Measurements from ENCODE around the gene DYSF.

The DYSF gene

DNA sequence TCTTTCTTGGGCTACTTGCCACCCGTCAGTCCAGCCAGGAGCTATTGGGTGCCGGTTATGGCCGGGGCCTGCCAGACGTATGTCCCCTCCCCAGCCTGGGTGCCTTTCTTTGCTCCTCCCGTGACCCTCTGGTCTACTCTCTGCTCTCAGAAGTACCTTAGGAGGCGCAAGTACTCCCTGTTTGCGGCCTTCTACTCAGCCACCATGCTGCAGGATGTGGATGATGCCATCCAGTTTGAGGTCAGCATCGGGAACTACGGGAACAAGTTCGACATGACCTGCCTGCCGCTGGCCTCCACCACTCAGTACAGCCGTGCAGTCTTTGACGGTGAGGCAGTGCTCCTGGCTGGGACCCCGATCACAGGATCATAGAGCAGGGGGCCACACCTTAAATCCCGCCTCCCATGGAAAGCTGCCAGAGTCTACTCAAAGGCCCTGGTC is 99.5 kb downstream of the DYSF start:
- DNase-seq (ENCODE audit: low spot score): no peak

DNA sequence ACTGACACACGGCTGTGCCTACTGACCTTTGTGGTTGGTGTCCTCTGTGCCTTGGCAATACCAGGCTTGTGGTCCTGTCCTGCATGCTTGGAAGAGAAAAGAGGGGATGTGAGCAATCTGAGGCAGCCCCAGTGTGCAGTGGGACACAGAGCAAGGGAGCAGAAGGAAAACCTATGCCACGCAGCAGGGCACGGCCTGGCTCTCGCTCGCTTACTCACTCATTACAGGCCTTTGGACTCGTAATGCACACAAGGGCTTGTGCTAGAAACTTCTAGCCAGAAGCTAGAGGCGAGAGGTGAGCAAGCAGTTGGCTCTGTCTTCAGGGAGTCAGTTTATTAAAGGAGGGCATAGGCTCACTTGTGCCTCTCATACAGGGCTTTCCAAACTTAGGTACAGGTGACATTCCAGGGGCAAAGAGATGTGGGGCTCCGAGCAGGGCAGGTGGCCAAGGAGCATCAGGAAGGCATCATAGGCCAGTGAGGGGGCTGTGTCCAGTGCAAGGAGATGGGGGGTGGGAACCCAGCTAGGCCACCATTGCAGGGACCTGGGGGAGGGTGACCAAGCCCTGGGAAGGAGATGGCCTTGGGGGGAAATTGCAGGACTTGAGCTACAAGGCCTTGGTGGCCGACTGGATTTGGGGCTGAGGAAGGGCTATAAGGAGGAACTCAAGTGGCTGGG is 100.8 kb downstream of the DYSF start:
- DNase-seq (ENCODE audit: low spot score): no peak

GRCh38 chr2:71554706-71555056 is 101.3 kb downstream of the DYSF start:
- no peak for DNase-seq (ENCODE audit: low spot score)

DNA sequence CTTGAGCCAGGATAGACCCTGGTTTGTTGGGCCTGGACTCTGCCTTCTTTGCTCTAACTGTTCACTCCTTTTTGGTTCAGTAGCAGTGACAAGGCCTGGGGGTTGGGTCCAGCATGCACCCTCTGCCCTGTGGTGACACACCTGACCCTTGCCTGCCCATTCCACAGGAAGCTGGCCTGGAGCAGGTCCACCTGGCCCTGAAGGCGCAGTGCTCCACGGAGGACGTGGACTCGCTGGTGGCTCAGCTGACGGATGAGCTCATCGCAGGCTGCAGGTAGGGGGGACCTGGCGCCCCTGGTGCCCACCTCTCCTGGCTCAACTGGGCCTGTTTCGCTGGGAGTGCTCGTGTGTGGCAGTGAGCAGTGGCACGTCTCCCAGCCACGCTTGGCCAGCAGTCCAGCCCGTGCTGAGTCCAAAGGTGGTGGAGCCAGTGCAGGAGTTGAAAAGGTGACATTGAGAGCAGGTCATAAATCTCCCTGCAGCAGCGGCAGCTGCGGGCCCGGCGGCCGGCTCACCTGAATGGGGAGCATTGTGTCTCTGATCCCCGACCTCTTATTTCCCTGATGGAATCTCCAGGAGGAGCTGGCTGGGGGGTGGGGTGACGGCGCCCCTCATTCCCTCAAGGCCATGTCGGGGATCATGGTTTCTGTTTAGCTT is 102.6 kb downstream of the DYSF start:
- DNase-seq (ENCODE audit: low spot score): no peak

DNA sequence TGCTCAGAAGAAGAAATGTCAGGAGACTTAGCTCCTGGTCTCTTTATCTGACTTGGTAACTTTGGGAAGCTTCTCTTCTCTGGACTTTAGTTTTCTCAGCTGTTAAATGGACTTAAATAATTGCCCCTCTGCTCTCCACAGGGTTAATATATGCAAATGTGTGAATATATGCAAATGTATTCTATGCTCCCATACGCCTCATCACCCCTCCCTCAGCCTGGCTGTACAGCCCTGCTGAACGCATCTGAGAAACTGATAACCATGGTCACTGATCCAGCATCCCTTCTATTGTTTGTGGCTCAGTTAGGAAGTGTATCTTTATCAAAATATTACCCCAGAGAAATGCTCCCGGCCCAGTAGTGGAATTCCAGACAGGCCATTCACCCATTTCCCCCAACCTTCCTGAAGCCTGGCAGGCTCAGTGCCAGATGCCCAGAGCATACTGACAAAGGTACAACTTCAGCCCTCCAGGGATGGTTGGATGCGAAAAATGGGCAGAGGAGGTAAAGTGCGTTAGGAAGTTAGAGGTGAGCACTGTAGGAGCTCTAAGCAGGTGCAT is 103.4 kb downstream of the DYSF start:
- no peak for DNase-seq (ENCODE audit: low spot score)

- DNase-seq (ENCODE audit: low spot score): no peak
Observed at GRCh38 chr2:71557321-71557720, 104.0 kb downstream of the DYSF start.

DNA sequence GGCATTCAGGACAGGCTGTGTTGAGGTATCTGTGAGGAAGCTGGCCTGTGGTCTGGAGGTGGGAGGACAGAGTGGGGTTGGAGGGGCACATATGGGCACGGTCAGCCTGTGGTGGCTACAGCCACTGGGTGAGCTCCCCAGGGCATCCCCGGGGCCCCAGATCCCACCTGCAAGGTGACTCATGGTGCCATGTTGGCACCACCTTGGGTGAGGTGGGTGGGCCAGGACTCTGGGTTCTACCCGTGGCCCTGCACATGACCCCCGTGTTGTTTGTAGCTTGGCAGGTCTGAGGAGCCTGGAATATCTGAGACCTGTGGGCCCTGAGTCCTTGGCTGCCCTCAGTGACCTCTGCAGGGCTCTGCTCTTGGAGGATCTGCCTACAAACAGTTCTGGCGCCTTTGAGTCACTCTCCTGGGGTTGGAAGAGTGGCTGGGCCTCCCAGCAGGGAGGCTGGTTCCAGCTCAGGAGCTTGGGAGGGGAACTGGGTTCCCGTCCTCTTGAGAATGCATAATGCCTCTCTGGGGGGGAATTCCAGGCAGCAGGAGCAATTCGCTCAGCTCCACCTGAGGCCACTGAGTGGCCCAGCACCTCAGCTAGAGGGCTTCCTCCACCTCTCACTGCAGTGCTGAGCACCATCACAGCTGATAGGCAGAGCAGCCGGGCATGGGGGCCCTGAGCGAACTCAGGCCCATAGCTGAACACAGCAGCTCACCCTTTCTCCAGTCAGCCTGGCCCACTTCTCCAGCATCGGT is 105.1 kb downstream of the DYSF start:
- DNase-seq (ENCODE audit: low spot score): no peak

DNA sequence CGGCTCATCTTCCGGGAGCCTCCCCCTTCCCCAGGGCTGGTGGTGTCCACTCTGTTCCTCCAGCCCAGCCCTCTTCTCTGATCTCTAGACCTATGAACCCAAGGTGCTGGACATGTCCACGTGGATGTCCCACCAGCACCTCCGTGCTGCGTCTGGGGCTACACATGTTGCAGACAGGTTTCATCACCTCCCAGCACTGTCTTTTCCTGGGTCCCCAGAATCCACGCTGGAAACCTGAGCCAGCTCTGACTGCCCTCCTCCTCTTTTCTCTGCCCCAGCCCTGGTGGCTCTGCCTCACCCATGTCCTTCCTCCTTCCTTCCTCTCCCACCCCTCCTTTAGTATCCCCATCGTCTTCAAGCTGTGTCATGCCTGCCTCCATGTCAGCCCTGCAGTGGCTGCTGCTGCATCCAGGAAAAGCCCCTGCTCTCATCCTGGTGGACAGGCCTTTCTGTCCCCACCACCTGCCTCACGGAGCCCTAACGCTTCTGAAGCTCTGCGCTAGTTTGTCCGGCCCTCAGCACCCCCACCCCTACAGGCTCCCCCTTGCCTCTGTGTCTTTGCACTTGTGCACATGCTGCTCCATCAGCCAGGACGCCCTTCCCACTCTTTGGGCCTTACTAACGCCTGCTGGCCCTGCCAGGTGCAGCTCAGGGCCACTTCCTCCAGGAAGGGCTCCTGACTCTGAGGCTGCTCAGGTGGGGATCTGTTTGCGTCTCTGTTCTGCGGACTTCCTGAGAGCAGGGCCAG is 105.9 kb downstream of the DYSF start:
- DNase-seq (ENCODE audit: low spot score): no peak

- no peak for DNase-seq (ENCODE audit: low spot score)
Observed at GRCh38 chr2:71559828-71560637, 106.7 kb downstream of the DYSF start.

DNA sequence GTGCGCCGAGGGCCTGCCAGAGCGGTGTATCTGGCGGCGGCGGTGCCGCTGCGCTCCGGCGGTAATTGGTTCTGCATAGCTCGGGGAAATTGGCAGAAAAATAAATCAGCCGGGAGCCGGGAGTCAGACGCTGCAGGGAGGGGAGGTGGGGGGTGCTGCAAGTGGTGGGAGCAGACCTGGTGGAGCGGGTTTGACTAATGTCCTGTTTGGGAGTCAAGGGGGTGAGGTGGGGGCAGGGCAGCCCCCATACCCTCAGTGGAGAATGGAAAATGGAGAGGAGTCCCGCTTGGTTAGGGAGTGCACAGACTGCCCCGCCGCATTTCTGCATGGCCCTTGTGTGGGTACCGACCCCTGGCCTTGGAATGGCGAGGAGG is 107.3 kb downstream of the DYSF start:
- DNase-seq (ENCODE audit: low spot score): no peak

GRCh38 chr2:71561441-71562267 is 108.3 kb downstream of the DYSF start:
- DNase-seq (ENCODE audit: low spot score): no peak

DNA sequence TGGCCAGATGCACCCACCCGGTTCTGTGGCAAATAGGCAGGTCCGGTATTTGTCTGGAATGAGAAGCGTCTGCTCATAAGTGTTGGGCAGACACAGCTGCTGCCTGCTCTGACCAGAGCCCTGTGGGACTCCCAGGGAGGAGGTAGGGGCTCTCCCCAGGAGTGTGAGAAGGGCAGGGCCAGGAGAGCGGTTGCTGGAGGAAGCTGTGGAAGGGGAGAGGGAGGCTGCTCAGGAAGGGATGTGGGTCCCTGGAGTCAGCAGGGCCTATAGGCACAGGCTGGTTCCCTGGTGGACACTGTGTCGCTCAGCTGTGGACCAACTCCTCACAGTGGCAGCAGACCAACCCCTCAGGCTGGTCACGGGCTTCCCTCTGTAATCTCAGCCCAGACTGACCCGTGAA is 109.2 kb downstream of the DYSF start:
- DNase-seq (ENCODE audit: low spot score): no peak

DNA sequence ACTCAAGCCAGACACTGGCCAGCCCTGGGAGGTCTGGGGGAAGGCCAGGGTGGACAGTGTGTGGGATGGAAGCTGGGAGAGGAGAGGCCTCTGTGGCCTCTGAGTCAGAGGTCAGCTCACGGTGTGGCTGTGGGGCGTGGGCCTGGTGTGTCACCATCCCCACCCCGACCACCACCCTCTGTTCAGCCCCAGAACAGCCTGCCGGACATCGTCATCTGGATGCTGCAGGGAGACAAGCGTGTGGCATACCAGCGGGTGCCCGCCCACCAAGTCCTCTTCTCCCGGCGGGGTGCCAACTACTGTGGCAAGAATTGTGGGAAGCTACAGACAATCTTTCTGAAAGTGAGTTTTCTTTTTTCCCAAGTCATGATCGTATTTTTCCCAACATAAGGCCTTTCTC is 110.5 kb downstream of the DYSF start:
- DNase-seq (ENCODE audit: low spot score): peak; percentile 41

GRCh38 chr2:71564361-71564760 is 111.0 kb downstream of the DYSF start:
- DNase-seq (ENCODE audit: low spot score): no peak

GRCh38 chr2:71564790-71565189 is 111.4 kb downstream of the DYSF start:
- no peak for DNase-seq (ENCODE audit: low spot score)

- peak; percentile 76 for DNase-seq (ENCODE audit: low spot score)
Observed at GRCh38 chr2:71566372-71566771, 113.0 kb downstream of the DYSF start.

GRCh38 chr2:71567625-71568024 is 114.3 kb downstream of the DYSF start:
- no peak for DNase-seq (ENCODE audit: low spot score)

DNA sequence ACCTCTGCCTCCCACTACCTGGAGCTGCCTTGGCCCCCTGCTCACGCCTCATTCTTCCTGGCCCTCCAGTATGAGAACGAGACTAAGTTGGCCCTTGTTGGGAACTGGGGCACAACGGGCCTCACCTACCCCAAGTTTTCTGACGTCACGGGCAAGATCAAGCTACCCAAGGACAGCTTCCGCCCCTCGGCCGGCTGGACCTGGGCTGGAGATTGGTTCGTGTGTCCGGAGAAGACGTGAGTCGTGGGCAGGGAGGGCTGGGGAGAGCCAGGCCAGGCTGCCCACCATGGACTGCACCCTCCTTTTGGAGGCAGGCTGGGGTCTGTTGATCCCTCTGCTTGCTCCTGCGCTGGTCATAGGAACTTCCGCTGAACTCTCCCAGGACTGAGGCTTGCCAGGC is 114.7 kb downstream of the DYSF start:
- DNase-seq (ENCODE audit: low spot score): no peak

- no peak for DNase-seq (ENCODE audit: low spot score)
Observed at GRCh38 chr2:71570511-71570910, 117.2 kb downstream of the DYSF start.

DNA sequence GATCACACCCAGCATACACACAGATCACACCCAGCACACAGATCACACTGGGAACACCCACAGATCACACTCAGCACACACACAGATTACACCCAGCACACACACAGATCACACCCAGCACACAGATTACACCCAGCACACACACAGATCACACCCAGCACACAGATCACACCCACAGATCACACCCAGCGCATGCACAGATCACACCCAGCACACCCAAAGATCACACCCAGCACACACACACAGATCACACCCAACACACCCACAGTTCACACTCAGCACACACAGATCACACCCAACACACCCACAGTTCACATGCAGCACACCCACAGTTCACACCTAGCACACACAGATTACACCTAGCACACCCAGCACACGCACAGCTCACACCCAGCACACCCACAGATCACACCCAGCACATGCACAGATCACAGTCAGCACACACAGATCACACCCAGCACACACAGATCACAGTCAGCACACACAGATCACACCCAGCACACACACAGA is 117.6 kb downstream of the DYSF start:
- DNase-seq (ENCODE audit: low spot score): no peak
